ENCODE results near the gene DCXR.

DNA sequence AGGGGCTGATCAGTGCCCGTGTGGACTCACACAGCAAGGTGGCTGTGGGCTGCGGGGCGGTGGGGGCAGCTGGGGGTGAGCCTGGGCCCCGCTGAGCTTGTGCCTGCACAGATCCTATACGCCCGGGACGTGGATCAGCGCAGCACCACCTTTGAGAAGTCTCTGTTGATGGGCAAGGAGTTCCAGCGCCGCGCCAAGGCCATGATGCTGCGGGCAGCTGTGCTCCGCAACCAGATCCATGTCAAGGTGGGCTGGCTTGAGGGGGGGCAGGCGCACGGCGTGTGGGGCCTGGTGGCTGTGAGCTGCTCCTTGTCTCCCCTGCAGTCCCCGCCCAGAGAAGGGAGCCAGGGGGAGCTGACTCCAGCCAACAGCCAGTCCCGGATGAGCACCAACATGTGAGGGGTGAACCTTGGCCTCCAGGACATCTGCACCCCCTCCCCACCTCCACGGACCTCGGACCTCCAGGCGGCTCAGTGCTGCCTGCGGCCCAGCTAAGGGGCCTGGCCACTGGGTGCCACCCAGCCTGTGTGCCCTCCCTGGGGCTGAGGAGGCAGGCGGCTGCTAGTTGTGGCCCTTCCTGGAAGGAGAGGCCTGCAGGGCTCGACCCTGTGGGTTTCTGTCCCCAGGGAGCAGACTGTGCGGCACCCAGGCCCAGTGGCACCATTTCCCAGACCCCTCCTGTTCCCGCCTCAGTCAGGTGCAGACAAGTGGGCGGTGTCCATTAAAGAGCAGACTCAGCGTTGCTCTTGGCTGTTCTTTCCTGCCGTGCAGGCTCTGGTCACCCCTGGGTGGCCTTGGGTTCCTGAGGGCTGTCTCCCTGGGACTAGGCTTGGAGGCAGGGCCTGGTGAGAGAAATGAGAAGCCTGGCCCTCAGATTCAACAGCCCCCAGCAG lies 19.5 kb upstream of the DCXR start:
- TF ChIP-seq ZNF274 (IDR thresholded peaks at IDR 0.05; ENCODE audit: low read depth, low read length) (no peak), YY1 (IDR thresholded peaks at IDR 0.05; ENCODE audit: insufficient read depth, insufficient read length) (no peak)

Data from NT2/D1 (cell line).